Mucosa of descending colon (tissue), 3 donors: ENCODE measurements around the gene LGALS12. TPM values are rescaled to one million over a fixed set of nuclear protein-coding genes. Genes with fewer than 3 reads are reported as not detected.

Experiments
- ATAC-seq: fragments of 200-7000 bp; cut with Tn5 transposase; one replicate; pipeline ENCODE4 v1.9.1; 2020; ENCODE audit warnings: mild to moderate bottlenecking, moderate library complexity
- DNase-seq, 3 donors: peaks; one replicate each; pipeline ENCODE4 v3.0.0-alpha.2; 2020
- H3K36me3 ChIP-seq: fragments of 200-600 bp; one replicate; pipeline ENCODE4 v1.8.0; 2021; ENCODE audit warnings: low read depth, mild to moderate bottlenecking
- H3K4me1 ChIP-seq: fragments of 200-600 bp; one replicate; pipeline ENCODE4 v1.8.0; 2021; ENCODE audit warnings: low read depth, mild to moderate bottlenecking
- H3K4me3 ChIP-seq: fragments of 200-600 bp; one replicate; pipeline ENCODE4 v1.8.0; 2021; ENCODE audit warnings: mild to moderate bottlenecking
- H3K9me3 ChIP-seq: fragments of 200-600 bp; one replicate; pipeline ENCODE4 v1.8.0; 2021; ENCODE audit warnings: mild to moderate bottlenecking
- CTCF ChIP-seq: fragments of 200-600 bp; IDR thresholded peaks from one replicate; pipeline ENCODE4 v1.8.0; 2022; ENCODE audit warnings: antibody characterized with exemption, mild to moderate bottlenecking
- intact Hi-C, 2 donors: fragments of 100-400 bp; cut with DNase I in 1 of 2; cut with micrococcal nuclease in 1 of 2; formaldehyde crosslinking; loops; one replicate each; pipeline versions ENCODE4 v1.11.0 to v1.11.1; 2022; cut with DNase I, micrococcal nuclease
- total RNA-seq, 3 donors: library from RNA; stranded (reverse); fragmentation: NEBNext Ultra II Directional in 2 of 3; extraction: Animal tissue kit (Norgen Biotek cat#: 25700) in 2 of 3; gene quantifications; one replicate each; pipeline versions ENCODE4 v1.2.1 to v1.2.4, GENCODE V29; 2021 to 2023
- donor health status: DM: no; HTN: no; CAD: no; lungs with moderate emphysema.
- donor health status: DM: no; HTN: no; CAD: no.
- donor health status: DM: no; HTN: yes; CAD: no.

LGALS12 gene
- total RNA-seq, 3 donors from 2014 or later = 0.26 to 0.32 (median 0.29) TPM

DNA sequence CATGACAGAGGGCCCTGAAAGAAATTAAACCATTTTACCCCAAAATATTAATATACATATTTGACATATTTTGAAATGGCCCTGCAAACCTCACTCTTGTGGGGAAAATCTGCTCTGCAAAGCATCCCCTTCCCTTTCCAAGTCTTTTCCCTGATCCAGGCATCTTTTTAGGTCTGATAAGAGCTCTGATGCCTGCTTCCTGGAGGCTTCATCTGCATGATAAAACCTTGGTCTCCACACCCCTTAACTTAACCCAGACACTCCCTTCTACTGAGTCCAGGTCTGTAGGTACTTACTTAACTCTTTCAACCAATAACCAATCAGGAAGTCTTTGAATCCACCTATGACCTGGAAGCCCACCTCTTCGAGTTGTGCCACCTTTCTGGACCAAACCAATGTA is 1.8 kb upstream of the LGALS12 start:
- DNase-seq (no peak), ATAC-seq (no peak)
- Histone ChIP-seq H3K4me1 (no peaks in the 10 kb centered on the region), H3K9me3 (peaks cover 15% of the 10 kb centered on the region), H3K4me3 (no peak overlapping the region), H3K36me3 (no peaks in the 10 kb centered on the region)
- TF ChIP-seq CTCF = no peak
- intact Hi-C loops = no loop called here

DNA sequence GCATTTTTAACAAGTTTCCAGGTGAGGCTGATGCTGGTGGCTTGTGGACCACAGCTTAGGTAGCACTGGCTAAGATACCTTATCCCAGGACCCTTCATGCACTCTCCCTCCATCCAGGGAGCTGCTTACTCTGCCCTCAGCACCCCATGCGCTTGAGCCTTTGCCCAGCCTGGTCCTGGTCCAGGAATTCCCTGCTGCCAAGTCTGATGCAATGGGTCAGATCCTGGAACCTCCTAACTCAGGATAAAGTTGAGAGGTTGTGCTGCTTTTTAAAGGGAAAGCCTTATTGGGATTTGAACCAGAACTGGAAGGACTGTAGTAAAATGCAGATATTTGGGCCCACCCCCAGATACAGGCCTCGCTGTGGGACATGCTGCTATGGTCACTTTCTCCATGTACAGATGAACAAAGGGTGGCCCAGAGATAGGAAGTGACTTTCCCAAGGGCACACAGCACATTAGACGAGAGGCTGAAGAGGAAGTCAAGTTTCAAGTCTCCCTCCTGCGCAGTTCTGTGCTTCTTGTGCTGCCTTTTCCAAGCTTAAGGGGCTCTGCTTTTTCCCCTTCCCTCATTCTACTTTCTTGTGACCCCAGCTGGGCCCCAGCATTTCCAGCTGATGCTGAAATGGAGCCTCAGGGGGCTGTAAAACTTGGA is 824 bp upstream of the LGALS12 start:
- ATAC-seq = no peak
- no peak for DNase-seq
- intact Hi-C loops = no loop called here
- no peak for TF ChIP-seq CTCF
- no peaks in the 10 kb centered on the region for H3K36me3 ChIP-seq
- no peaks in the 10 kb centered on the region for H3K4me1 ChIP-seq
- H3K4me3 ChIP-seq = no peak overlapping the region
- peaks cover 5% of the 10 kb centered on the region for H3K9me3 ChIP-seq

DNA sequence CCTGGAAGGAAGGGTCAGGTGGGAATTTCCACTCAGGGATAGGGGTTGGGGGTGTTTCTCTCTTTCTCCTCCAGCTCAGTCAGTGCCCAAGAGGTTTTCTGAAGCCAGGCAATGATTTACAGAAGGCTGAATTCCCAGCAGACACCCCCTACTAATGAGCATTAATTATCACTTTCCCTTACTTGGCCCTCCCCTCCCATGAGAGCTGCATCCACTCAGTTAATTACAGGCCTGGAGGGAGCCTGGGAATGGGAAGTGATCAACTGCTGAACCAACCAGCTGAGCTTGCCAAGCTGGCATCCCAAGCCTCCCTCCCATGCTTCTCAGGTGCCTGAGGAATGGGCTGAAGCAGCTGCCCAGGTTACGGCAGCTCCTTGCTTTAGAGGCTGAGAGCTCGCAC is 992 bp downstream of the LGALS12 start:
- intact Hi-C loops = no loop called here

DNA sequence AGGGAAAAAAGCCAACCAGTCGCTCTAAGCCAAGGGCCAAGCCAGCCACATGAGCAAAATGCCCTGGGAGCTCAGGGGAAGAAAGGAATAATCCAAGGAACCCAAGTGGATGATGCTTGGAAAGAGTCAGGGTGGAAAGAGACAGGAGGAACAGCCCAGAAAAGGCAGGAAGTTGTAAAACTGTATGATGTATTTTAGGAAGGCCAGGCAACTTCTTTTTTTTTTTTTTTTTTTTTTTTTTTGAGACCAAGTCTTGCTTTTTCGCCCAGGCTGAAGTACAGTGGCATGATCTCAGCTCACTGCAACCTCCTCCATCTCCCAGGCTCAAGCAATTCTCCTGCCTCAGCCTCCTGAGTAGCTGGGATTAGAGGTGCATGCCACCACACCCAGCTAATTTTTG is 1.6 kb downstream of the LGALS12 start:
- no peak for DNase-seq
- Histone ChIP-seq H3K4me1 (no peaks in the 10 kb centered on the region), H3K36me3 (no peaks in the 10 kb centered on the region), H3K4me3 (no peak overlapping the region), H3K9me3 (no peaks in the 10 kb centered on the region)
- ATAC-seq = no peak
- TF ChIP-seq CTCF = no peak
- intact Hi-C loops = no loop called here

More for the DNA sequence above, 992 bp downstream of the LGALS12 start:
- no peaks in the 10 kb centered on the region for H3K4me1 ChIP-seq
- H3K4me3 ChIP-seq = no peak overlapping the region
- no peak for TF ChIP-seq CTCF
- H3K9me3 ChIP-seq = no peaks in the 10 kb centered on the region
- no peak for ATAC-seq
- no peak for DNase-seq
- H3K36me3 ChIP-seq = no peaks in the 10 kb centered on the region

GRCh38 chr11:63508009-63508408 is 2.1 kb downstream of the LGALS12 start:
- no peak for TF ChIP-seq CTCF
- intact Hi-C loops = no loop called here
- Histone ChIP-seq H3K4me3 (no peak overlapping the region), H3K9me3 (no peaks in the 10 kb centered on the region), H3K4me1 (no peaks in the 10 kb centered on the region), H3K36me3 (no peaks in the 10 kb centered on the region)
- ATAC-seq = peak; percentile 55
- DNase-seq = peak in 1 of 3 donors; percentile 40

DNA sequence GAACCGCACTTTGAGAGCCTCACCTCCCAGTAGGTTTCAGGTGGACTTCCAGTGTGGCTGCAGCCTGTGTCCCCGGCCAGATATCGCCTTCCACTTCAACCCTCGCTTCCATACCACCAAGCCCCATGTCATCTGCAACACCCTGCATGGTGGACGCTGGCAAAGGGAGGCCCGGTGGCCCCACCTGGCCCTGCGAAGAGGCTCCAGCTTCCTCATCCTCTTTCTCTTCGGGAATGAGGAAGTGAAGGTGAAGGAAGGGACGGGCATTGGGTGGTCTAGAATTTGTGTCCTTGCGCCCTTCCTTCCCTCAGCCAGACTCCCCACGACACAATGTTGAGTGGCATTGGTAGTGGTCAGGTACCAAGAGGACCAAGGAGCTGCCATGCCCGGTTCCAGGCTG is 2.9 kb downstream of the LGALS12 start:
- TF ChIP-seq CTCF = no peak
- no peak for ATAC-seq
- intact Hi-C loops = no loop called here
- Histone ChIP-seq H3K4me1 (no peaks in the 10 kb centered on the region), H3K4me3 (no peak overlapping the region), H3K36me3 (no peaks in the 10 kb centered on the region), H3K9me3 (no peaks in the 10 kb centered on the region)
- DNase-seq = no peak
